Measurements from ENCODE around the gene PFKL. TPM values are rescaled to one million over a fixed set of nuclear protein-coding genes. Genes with fewer than 3 reads are reported as not detected.

The PFKL gene
- total and polyA plus RNA-seq, 2 experiments from 2014 or later, result 40.3 to 106 TPM

- TF ChIP-seq, protein P1, sequence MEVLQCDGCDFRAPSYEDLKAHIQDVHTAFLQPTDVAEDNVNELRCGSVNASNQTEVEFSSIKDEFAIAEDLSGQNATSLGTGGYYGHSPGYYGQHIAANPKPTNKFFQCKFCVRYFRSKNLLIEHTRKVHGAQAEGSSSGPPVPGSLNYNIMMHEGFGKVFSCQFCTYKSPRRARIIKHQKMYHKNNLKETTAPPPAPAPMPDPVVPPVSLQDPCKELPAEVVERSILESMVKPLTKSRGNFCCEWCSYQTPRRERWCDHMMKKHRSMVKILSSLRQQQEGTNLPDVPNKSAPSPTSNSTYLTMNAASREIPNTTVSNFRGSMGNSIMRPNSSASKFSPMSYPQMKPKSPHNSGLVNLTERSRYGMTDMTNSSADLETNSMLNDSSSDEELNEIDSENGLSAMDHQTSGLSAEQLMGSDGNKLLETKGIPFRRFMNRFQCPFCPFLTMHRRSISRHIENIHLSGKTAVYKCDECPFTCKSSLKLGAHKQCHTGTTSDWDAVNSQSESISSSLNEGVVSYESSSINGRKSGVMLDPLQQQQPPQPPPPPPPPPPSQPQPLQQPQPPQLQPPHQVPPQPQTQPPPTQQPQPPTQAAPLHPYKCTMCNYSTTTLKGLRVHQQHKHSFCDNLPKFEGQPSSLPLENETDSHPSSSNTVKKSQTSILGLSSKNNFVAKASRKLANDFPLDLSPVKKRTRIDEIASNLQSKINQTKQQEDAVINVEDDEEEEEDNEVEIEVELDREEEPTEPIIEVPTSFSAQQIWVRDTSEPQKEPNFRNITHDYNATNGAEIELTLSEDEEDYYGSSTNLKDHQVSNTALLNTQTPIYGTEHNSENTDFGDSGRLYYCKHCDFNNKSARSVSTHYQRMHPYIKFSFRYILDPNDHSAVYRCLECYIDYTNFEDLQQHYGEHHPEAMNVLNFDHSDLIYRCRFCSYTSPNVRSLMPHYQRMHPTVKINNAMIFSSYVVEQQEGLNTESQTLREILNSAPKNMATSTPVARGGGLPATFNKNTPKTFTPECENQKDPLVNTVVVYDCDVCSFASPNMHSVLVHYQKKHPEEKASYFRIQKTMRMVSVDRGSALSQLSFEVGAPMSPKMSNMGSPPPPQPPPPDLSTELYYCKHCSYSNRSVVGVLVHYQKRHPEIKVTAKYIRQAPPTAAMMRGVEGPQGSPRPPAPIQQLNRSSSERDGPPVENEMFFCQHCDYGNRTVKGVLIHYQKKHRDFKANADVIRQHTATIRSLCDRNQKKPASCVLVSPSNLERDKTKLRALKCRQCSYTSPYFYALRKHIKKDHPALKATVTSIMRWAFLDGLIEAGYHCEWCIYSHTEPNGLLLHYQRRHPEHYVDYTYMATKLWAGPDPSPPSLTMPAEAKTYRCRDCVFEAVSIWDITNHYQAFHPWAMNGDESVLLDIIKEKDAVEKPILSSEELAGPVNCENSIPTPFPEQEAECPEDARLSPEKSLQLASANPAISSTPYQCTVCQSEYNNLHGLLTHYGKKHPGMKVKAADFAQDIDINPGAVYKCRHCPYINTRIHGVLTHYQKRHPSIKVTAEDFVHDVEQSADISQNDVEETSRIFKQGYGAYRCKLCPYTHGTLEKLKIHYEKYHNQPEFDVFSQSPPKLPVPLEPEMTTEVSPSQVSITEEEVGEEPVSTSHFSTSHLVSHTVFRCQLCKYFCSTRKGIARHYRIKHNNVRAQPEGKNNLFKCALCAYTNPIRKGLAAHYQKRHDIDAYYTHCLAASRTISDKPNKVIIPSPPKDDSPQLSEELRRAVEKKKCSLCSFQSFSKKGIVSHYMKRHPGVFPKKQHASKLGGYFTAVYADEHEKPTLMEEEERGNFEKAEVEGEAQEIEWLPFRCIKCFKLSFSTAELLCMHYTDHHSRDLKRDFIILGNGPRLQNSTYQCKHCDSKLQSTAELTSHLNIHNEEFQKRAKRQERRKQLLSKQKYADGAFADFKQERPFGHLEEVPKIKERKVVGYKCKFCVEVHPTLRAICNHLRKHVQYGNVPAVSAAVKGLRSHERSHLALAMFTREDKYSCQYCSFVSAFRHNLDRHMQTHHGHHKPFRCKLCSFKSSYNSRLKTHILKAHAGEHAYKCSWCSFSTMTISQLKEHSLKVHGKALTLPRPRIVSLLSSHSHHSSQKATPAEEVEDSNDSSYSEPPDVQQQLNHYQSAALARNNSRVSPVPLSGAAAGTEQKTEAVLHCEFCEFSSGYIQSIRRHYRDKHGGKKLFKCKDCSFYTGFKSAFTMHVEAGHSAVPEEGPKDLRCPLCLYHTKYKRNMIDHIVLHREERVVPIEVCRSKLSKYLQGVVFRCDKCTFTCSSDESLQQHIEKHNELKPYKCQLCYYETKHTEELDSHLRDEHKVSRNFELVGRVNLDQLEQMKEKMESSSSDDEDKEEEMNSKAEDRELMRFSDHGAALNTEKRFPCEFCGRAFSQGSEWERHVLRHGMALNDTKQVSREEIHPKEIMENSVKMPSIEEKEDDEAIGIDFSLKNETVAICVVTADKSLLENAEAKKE (CRISPR knock-in tag; IDR thresholded peaks at IDR 0.05), result no peak
- no peak for TF ChIP-seq ZNF114 (CRISPR knock-in tag; IDR thresholded peaks at IDR 0.05)
Measured at GRCh38 chr21:44350773-44351481, 51.1 kb downstream of the PFKL start (continued).

DNA sequence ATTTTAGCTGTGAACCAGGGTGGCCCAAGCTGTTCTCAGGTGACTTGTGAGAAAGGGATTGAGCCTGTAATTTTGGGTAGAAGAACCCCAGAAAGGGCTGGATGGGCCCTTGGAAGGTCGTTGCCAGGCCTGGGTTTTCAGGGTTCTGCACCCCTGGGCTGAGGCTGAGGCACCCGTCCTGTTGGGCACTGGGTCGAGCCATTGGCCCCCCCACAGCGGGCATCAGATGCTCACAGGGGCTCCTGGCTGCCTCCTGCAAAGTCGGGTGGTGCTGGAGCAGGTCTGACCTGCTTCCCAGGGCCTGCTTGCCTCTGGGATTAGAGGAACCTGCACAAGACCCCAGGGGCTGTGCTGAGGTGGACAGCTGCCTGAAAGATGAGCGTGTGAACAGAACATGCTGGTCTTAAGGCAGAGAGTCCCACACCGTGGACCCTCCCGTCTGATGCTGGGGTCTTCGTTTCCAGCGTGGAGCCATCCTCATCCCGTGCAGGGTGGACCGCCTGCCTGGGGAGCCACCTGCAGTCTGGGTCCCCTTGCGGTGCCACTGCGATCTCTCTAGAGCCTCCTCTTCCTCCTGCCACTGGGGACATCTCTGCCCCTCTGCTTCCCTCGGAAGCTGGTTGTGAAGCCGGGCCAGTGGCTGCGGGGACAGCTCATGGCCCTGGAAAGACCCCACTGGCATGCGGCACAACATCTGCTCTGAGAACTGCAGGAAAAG is 51.8 kb downstream of the PFKL start:
- Mint-ChIP-seq H3K27ac (no peak overlapping the region), H3K4me3 (peak overlapping the region; percentile 57), H3K4me1 (no peaks in the 10 kb centered on the region; the same call in 2 of the 3 replicates), H3K27me3 (ENCODE audit: insufficient read depth, low read depth, poor library complexity) (peaks cover 30% of the 10 kb centered on the region), H3K36me3 (ENCODE audit: low read depth) (no peaks in the 10 kb centered on the region), H3K9me3 (no peaks in the 10 kb centered on the region)
- no peak for DNase-seq (ENCODE audit: low spot score)
- Histone ChIP-seq H3F3A (replicated peaks; ENCODE audit: low read depth) (no peaks in the 10 kb centered on the region), H3K36me3 (ENCODE audit: insufficient read depth) (no peaks in the 10 kb centered on the region), H2AFZ (no peak overlapping the region), H3K9me2 (ENCODE audit: insufficient read depth) (no peaks in the 10 kb centered on the region), H3K27me3 (ENCODE audit: insufficient read depth) (peaks cover 36% of the 10 kb centered on the region), H3K4me3 (no peak overlapping the region), H3K79me2 (replicated peaks; ENCODE audit: insufficient read depth) (no peaks in the 10 kb centered on the region), H3K27ac (ENCODE audit: low read depth) (no peak overlapping the region), H3K4me1 (ENCODE audit: insufficient read depth) (no peaks in the 10 kb centered on the region; the same call in 1 of the 2 replicates), H4K20me1 (replicated peaks; ENCODE audit: insufficient read depth) (no peaks in the 10 kb centered on the region), H3K4me2 (no peak overlapping the region; the same call in 1 of the 2 replicates)
- ATAC-seq, result no peak
- TF ChIP-seq, protein P2, sequence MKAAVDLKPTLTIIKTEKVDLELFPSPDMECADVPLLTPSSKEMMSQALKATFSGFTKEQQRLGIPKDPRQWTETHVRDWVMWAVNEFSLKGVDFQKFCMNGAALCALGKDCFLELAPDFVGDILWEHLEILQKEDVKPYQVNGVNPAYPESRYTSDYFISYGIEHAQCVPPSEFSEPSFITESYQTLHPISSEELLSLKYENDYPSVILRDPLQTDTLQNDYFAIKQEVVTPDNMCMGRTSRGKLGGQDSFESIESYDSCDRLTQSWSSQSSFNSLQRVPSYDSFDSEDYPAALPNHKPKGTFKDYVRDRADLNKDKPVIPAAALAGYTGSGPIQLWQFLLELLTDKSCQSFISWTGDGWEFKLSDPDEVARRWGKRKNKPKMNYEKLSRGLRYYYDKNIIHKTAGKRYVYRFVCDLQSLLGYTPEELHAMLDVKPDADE (IDR thresholded peaks at IDR 0.05), result no peak
- TF ChIP-seq JUNB (IDR thresholded peaks at IDR 0.05; ENCODE audit: unreplicated experiment) (no peak), STAT1 (IDR thresholded peaks at IDR 0.05; ENCODE audit: unreplicated experiment) (no peak), EZH2phosphoT487 (IDR thresholded peaks at IDR 0.05; ENCODE audit: unreplicated experiment) (no peak), ZNF114 (CRISPR knock-in tag; IDR thresholded peaks at IDR 0.05) (no peak), CREB1 (CRISPR knock-in tag; IDR thresholded peaks at IDR 0.05; ENCODE audit: low read depth) (no peak)
- TF ChIP-seq, protein P3, sequence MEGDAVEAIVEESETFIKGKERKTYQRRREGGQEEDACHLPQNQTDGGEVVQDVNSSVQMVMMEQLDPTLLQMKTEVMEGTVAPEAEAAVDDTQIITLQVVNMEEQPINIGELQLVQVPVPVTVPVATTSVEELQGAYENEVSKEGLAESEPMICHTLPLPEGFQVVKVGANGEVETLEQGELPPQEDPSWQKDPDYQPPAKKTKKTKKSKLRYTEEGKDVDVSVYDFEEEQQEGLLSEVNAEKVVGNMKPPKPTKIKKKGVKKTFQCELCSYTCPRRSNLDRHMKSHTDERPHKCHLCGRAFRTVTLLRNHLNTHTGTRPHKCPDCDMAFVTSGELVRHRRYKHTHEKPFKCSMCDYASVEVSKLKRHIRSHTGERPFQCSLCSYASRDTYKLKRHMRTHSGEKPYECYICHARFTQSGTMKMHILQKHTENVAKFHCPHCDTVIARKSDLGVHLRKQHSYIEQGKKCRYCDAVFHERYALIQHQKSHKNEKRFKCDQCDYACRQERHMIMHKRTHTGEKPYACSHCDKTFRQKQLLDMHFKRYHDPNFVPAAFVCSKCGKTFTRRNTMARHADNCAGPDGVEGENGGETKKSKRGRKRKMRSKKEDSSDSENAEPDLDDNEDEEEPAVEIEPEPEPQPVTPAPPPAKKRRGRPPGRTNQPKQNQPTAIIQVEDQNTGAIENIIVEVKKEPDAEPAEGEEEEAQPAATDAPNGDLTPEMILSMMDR (conservative IDR thresholded peaks at IDR 0.05; ENCODE audit: low read depth in 2 of 2), result no peak
- TF ChIP-seq, protein P4, sequence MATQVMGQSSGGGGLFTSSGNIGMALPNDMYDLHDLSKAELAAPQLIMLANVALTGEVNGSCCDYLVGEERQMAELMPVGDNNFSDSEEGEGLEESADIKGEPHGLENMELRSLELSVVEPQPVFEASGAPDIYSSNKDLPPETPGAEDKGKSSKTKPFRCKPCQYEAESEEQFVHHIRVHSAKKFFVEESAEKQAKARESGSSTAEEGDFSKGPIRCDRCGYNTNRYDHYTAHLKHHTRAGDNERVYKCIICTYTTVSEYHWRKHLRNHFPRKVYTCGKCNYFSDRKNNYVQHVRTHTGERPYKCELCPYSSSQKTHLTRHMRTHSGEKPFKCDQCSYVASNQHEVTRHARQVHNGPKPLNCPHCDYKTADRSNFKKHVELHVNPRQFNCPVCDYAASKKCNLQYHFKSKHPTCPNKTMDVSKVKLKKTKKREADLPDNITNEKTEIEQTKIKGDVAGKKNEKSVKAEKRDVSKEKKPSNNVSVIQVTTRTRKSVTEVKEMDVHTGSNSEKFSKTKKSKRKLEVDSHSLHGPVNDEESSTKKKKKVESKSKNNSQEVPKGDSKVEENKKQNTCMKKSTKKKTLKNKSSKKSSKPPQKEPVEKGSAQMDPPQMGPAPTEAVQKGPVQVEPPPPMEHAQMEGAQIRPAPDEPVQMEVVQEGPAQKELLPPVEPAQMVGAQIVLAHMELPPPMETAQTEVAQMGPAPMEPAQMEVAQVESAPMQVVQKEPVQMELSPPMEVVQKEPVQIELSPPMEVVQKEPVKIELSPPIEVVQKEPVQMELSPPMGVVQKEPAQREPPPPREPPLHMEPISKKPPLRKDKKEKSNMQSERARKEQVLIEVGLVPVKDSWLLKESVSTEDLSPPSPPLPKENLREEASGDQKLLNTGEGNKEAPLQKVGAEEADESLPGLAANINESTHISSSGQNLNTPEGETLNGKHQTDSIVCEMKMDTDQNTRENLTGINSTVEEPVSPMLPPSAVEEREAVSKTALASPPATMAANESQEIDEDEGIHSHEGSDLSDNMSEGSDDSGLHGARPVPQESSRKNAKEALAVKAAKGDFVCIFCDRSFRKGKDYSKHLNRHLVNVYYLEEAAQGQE (IDR thresholded peaks at IDR 0.05; ENCODE audit: unreplicated experiment), result no peak
